ENCODE measurements around the gene RBM15.

RBM15 gene

GRCh38 chr1:110338886-110339406 is at the start of gene RBM15:
TSS of gene RBM15 (plus strand) at chr1:110339377. CDS start at chr1:110339406, 29 bp downstream.
- DNase-seq: peak; percentile 99

- DNase-seq: peak; percentile 3
These were observed 47.7 kb upstream of the RBM15 start for GRCh38 chr1:110291241-110292030.

- no peak for DNase-seq
These were observed 47.0 kb upstream of the RBM15 start for GRCh38 chr1:110292031-110292741.

- DNase-seq: peak; percentile 3
These were observed 45.5 kb upstream of the RBM15 start for GRCh38 chr1:110293601-110294104.

DNA sequence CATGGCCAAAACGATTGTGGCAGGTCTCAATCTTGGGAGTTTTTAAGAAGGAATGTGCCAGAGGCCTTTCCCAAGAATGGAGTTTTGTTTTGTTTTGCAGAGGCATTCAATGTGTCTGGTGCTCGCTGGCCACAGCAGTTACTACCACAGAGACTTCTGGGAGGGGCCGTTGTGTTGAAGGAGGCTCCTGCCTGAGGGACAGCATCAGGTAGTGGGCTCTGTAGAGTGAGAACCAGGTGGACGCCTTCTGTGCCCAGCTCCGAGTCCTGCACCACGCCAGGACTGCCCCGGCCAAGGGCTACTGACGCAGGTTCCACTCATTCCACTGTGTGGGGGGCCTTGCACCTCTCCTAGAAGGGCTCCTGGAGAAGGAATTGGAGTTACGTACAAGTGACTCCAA is 44.9 kb upstream of the RBM15 start:
- DNase-seq: no peak

- DNase-seq: no peak
These were observed 40.2 kb upstream of the RBM15 start for GRCh38 chr1:110298991-110299390.

- DNase-seq: no peak
These were observed 38.6 kb upstream of the RBM15 start for GRCh38 chr1:110300412-110301085.

GRCh38 chr1:110302836-110303235 is 36.3 kb upstream of the RBM15 start:
- DNase-seq: no peak

DNA sequence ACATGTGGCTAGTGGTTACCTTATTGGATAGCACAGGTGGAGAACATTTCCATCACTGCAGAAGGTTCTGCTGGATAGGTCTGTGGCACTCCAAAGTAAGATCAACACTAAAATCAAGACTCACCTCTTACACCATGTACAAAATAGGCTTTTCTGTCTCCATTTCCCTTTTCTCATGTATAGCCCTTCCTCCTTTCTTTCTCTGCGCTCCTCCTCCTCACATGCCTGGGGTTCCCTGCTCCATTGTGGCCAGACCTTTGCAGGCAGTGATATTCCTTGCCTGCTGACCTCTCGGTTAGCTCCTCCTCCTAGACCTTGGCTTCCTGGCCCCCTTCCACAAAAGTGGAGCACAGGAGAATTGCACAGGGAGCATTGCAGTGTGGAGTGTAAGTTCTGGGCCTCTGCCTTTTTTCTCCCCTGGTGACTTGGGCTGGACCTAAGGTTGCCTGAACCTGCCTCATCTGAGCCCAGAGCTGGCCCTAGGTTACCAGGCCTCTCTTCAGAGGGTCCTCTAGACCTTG is 33.2 kb upstream of the RBM15 start:
- DNase-seq: no peak

GRCh38 chr1:110307239-110307974 is 31.8 kb upstream of the RBM15 start:
- no peak for DNase-seq

DNA sequence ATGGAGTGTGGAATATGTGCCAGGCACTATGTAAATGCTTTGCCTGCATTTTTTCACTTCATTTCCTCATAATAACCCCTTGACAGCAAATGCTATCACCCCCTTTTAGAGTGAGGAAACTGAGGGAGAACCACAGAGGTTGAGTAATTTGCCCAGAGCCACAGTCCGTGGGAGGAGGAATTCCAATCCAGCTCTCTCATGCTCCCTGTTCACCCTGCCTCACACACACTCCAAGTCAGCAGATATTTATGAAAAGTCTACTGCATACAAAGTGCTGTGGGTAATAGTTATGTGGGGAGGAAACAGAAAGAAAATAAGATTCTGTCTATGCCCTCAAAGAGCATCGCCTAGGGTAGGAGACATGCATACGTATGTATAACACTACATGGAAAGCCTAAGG is 30.9 kb upstream of the RBM15 start:
- no peak for DNase-seq

DNA sequence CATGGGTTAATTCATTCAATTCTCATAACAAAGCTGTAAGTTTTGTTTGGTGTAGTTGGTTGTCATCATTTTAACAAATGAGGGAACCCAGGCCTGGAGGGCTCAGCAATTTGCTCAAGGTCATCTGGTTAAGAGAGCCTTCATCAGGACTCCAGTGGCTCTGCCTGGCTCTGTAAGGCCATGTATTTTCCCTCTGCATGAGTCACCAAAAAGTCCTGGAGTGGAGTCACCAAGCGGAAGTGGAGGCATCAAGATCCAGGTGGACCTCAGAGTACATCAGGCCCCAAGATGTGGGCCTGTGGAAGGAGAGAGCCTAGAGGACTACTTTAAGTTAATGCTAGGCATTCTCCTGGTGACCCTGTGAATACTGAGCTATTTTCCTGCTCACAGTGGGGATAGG is 30.0 kb upstream of the RBM15 start:
- no peak for DNase-seq

- DNase-seq: no peak
These were observed 29.4 kb upstream of the RBM15 start for GRCh38 chr1:110309767-110310166.

DNA sequence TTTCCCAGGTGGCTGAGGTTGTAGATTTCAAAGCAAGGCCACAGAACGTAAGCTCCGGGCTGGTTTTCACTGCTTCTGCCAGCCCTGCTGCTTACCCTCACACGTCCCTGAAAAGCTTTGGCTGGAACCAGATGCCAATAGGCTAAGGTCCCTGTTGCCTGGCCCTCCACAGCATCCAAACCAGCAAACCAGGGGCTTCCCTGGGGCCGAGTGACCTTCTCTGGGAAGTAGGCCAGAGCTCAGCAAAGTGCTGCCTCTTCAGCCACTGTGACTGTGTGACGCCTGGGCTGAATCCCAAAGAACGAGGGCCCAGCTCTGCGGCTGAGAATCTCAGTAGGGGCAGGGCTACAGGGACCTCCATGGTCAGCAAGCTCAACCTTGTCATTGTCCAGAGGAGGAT is 28.9 kb upstream of the RBM15 start:
- DNase-seq: no peak

GRCh38 chr1:110312188-110313121 is 26.7 kb upstream of the RBM15 start:
- peak; percentile 56 for DNase-seq

DNA sequence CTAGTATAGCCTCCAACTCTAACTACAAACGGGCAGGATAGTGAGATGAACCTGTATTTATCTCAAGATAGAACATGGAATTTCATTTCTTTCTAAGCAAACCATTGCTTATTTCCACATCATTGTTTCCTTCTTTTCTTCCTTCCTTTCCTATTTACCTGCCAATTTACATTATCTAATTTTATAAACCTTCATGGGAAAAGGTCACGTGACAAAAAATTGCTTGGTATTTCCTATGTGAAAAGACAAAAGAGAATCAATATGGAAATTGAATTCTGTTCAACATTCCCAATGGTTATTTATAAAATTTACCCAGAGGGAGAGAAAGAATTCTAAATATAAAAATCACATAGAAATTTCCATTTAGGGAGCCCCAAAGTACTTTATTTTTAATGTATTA is 22.4 kb upstream of the RBM15 start:
- no peak for DNase-seq

DNA sequence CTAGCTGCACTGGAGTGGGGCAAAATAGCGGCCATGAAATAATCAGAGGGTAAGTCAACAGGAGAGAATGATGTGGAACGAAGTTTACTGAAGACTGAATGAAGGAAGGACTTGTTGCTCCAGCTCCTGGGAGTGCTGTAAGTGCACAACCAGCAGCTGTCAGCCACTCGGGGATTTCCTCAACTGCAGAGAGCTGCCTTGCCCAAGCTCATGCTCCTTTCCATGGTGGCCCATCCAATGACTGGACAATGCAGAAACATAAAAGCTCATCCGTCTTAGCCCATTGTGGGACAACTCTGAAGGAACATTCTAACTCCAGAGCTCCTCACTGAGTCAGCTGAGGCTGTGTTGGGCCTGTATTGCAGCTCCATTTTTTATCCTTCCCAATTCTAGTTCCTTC is 21.1 kb upstream of the RBM15 start:
- DNase-seq: no peak

GRCh38 chr1:110319332-110320167 is 19.6 kb upstream of the RBM15 start:
- DNase-seq: no peak

DNA sequence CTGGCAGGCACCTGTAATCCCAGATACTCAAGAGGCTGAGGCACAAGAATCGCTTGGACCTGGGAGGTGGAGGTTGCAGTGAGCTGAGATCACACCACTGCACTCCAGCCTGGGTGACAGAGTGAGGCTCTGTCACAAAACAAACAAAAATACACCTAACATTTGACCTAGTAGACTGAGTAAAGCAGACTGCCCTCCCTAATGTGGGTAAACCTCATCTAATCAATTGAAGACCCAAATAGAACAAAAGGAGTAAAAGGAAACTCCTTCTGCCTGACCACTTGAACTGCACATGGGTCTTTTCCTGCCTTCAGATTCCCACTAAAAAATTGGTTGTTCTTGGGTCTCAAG is 19.0 kb upstream of the RBM15 start:
- DNase-seq: no peak

DNA sequence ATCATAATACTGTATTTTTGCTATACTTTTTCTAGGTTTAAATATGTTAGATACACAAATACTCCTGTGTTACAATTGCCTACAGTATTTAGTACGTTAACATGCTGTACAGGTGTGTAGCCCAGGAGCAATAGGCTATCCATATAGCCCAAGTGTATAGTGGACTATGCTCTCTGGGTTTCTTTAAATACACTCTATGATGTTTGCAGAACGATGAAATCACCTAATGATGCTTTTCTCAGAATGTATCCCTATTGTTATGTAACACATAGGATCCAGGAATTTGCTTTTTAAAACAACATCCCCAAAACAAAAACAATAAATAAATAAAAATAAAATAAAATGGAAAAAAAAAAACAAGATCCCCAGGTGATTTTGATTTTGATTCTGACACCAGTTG is 18.1 kb upstream of the RBM15 start:
- DNase-seq: no peak
